ENCODE measurements around the gene CKS2.

The CKS2 gene

DNA sequence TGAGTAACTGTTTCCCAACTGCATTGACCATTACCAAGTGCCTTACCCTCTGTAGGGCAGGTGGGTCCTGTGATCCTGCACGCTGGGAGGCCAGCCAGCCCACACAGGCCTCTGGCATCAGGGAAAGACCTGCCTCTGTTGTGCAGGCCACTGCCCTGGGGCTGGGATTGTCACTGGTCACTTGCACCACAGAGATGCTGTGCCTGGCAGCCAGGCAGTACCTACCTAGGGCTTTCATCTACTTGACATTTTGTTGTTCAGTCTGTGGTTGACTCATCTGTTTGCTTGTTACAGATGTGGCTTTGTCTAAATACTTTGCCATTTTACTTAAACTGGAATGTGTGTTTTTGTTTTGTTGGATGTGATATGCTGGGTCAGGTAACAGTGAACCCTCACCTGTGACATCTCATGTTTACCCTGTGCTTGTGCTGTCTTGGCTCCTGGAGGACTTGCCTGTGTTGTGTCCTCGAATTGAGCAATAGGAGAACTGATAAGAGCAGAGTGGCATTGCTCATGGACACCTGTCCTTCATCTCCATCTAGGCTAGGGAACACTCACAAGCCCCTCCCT, 40.1 kb downstream of the CKS2 start:
- H3K4me3 ChIP-seq (ENCODE audit: low read depth, low read length) = no peak overlapping the region
- TF ChIP-seq, protein P1, sequence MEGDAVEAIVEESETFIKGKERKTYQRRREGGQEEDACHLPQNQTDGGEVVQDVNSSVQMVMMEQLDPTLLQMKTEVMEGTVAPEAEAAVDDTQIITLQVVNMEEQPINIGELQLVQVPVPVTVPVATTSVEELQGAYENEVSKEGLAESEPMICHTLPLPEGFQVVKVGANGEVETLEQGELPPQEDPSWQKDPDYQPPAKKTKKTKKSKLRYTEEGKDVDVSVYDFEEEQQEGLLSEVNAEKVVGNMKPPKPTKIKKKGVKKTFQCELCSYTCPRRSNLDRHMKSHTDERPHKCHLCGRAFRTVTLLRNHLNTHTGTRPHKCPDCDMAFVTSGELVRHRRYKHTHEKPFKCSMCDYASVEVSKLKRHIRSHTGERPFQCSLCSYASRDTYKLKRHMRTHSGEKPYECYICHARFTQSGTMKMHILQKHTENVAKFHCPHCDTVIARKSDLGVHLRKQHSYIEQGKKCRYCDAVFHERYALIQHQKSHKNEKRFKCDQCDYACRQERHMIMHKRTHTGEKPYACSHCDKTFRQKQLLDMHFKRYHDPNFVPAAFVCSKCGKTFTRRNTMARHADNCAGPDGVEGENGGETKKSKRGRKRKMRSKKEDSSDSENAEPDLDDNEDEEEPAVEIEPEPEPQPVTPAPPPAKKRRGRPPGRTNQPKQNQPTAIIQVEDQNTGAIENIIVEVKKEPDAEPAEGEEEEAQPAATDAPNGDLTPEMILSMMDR (IDR thresholded peaks at IDR 0.05; ENCODE audit: borderline replicate concordance, insufficient read depth, low read depth, low read length) = no peak

DNA sequence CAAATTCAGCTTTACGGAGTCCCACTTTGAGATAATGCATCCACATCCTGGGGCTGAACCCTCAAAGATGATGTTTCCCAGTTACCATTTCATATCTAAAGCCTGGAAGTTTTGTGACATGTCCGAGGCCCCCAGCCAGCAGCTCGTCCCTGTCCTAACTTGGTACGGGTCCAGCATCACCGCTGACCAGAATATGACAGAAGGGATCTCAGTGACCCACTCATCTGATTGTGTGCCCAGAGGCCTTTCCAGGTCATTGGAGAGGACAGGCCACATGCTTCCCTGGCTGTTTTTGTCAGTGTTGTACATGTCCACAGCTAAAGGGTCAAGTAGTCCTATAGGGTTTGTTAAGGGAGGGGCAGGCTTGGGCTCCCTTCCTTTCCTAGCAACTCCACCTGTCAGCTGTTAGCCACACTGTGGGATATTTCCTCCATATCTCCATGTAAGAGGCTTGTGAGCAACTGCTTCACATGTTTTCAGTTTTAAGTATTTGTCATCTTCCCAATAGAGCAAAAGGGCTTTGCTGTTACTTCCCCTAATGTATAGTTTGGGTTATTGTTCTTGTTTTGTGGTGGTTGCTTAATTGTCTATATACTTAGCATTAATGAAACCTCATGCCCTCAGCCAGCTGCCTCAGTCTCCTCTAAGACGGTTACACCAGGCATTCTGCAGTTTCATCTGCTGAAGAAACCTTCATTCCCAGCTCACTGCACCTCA, 40.7 kb downstream of the CKS2 start:
- TF ChIP-seq, protein P1 (IDR thresholded peaks at IDR 0.05; ENCODE audit: borderline replicate concordance, insufficient read depth, low read depth, low read length) = no peak
- no peak overlapping the region for H3K4me3 ChIP-seq (ENCODE audit: low read depth, low read length)

DNA sequence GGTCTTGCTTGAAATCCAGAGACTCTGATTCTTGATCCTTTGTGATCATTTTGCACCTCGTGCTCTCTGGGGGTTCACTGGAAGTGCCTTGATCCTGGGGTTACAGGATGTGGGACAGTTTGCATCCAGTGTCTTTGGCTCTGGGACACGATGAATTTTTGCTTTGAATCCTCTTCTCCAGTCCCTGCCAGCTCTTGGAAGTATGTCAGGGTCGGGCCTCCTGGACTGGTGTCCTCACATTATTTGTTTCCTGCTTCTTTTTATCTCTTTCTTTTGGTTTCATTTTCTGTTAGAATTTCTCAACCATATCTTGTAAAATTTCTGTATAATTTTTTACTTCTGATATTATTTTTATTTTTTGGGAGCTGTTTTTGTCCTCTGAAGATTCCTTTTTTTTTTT, 41.5 kb downstream of the CKS2 start:
- TF ChIP-seq, protein P1 (IDR thresholded peaks at IDR 0.05; ENCODE audit: borderline replicate concordance, insufficient read depth, low read depth, low read length) = no peak
- no peak overlapping the region for H3K4me3 ChIP-seq (ENCODE audit: low read depth, low read length)

DNA sequence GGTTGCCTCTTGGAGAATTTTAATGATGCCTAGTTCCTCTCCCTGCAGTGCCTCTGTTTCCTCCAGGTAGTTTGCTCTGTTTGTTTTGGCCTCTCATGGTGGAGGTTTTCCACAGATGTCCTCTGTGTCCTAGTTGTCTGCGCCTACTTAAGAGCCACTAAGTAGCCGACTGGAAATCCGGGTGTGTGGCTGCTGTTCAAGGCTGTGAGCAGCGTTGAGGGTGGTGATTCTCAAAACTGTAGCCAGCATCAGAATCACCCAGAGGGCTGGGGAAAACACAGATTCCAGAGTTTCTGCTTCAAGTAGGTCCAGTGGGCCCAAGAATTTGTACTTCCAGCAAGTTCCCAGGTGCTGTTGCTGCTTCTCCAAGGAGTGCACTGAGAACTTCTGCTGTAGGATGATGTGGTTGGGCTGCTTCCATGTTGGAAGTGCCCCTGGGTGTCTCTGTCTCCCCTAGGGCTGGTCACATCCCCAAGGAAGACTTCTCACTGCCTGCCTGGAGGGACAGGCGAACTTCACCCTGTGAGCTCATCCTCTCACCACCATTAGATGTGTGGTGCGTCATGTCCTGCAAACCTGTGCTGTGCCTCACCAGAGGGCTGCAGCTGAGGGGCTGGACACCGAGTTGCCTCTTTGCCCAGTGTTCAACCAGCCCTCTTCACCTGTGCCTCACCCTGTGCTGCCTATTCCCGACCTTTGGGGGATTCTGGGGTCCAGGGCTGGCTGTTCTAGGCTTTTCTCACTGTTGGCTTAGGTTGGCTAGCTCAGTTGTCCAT, 42.1 kb downstream of the CKS2 start:
- TF ChIP-seq, protein P1 (IDR thresholded peaks at IDR 0.05; ENCODE audit: borderline replicate concordance, insufficient read depth, low read depth, low read length) = no peak

DNA sequence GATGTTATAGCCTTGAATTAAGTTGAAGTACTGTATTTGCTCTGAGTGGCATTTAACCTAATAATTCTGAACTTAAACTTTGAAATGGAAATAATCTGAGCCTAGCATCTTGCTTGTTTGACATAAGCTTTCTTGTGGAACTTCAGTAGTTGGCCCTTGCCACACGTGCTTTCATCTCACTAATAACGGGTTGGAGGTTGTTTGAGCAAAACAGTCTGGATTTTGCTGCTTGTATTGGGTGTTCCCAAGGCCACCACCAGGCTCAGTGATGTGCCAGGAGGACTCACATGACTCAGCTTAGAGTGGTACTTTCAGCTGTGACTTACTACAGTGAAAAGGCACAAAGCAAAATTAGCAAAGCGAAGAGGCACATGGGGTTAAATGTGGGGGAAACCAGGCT, 43.0 kb downstream of the CKS2 start:
- no peak overlapping the region for H3K4me3 ChIP-seq (ENCODE audit: low read depth, low read length)
- TF ChIP-seq, protein P1 (IDR thresholded peaks at IDR 0.05; ENCODE audit: borderline replicate concordance, insufficient read depth, low read depth, low read length) = no peak

More for the DNA sequence above, 42.1 kb downstream of the CKS2 start:
- no peak overlapping the region for H3K4me3 ChIP-seq (ENCODE audit: low read depth, low read length)

DNA sequence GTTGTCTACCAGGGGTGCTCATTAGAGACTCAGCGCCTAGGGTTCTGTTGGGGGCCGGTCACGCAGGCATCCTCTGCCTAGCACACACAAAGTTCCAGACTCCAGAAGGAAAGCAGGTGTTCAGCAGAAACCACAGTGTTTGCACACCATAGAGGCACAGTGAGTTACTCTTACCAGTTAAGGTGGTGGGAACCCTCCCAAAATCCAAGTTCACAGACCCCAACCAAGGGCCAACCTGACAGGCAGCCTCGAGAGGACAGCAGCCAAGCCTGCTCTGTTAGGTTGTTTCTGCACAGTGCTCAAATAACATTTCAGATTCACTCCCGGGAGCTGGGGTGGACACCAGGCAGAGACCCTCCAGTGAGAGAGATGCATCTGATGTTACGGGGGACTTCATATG, 43.5 kb downstream of the CKS2 start:
- H3K4me3 ChIP-seq (ENCODE audit: low read depth, low read length) = no peak overlapping the region
- TF ChIP-seq, protein P1 (IDR thresholded peaks at IDR 0.05; ENCODE audit: borderline replicate concordance, insufficient read depth, low read depth, low read length) = no peak

Data from GM12875 (cell line).